Loucy (cell line): ENCODE data around the gene WDR7.

Experiments used
- H2AFZ ChIP-seq: fragments of 200-600 bp; sonication (generic); 2 replicates; pipeline ENCODE4 v1.6.0; 2016; ENCODE audit warnings: antibody characterized with exemption, mild to moderate bottlenecking, low read length, moderate library complexity
- H3F3A ChIP-seq: fragments of 200-600 bp; 2 replicates; pipeline ENCODE4 v1.6.0; 2016; ENCODE audit warnings: antibody characterized with exemption, low read depth, mild to moderate bottlenecking
- H3K27me3 ChIP-seq: fragments of 200-600 bp; sonication (generic); 2 replicates; pipeline ENCODE4 v1.6.1; 2014; ENCODE audit warnings: low read length, mild to moderate bottlenecking; ENCODE audit not compliant: insufficient read depth, poor library complexity, severe bottlenecking
- H3K36me3 ChIP-seq: fragments of 200-600 bp; sonication (generic); 2 replicates; pipeline ENCODE4 v1.6.1; 2016; ENCODE audit warnings: low read length; ENCODE audit not compliant: insufficient read depth
- H3K4me1 ChIP-seq: fragments of 200-600 bp; sonication (generic); 2 replicates; pipeline ENCODE4 v1.5.1; 2014; ENCODE audit warnings: low read length, mild to moderate bottlenecking; ENCODE audit not compliant: insufficient read depth, poor library complexity, severe bottlenecking
- H3K4me2 ChIP-seq: fragments of 200-600 bp; sonication (generic); 2 replicates; pipeline ENCODE4 v1.6.0; 2014; ENCODE audit warnings: antibody characterized with exemption, low read length, low read depth, mild to moderate bottlenecking; ENCODE audit not compliant: poor library complexity, severe bottlenecking
- H3K4me3 ChIP-seq: fragments of 200-600 bp; sonication (generic); 2 replicates; pipeline ENCODE4 v1.5.1; 2014; ENCODE audit warnings: low read length, mild to moderate bottlenecking, mixed read lengths; ENCODE audit not compliant: poor library complexity, severe bottlenecking
- H3K79me2 ChIP-seq: fragments of 200-600 bp; sonication (generic); 2 replicates; pipeline ENCODE4 v1.6.1; 2014; ENCODE audit warnings: low read length; ENCODE audit not compliant: insufficient read depth
- H3K9ac ChIP-seq: fragments of 200-600 bp; sonication (generic); 2 replicates; pipeline ENCODE4 v1.6.0; 2014; ENCODE audit warnings: mild to moderate bottlenecking, low read depth, low read length, moderate library complexity; ENCODE audit not compliant: poor library complexity, severe bottlenecking
- H3K9me2 ChIP-seq: fragments of 200-600 bp; sonication (generic); replicated peaks from 2 replicates; pipeline ENCODE4 v1.6.1; 2016; ENCODE audit warnings: low read depth, low read length, mixed read lengths
- H3K9me3 ChIP-seq: fragments of 200-600 bp; sonication (generic); 2 replicates; pipeline ENCODE4 v1.6.1; 2014; ENCODE audit warnings: mild to moderate bottlenecking, antibody characterized with exemption, low read length, low read depth; ENCODE audit not compliant: insufficient read depth
- H4K20me1 ChIP-seq: fragments of 200-600 bp; sonication (generic); 2 replicates; pipeline ENCODE4 v1.6.0; 2014; ENCODE audit warnings: antibody characterized with exemption, low read length, mild to moderate bottlenecking; ENCODE audit not compliant: insufficient read depth, poor library complexity, severe bottlenecking
- CTCF ChIP-seq: fragments of 200-600 bp; sonication (generic); conservative IDR thresholded peaks from 2 replicates; pipeline ENCODE4 v1.5.1; 2014; ENCODE audit warnings: mild to moderate bottlenecking, antibody characterized with exemption, low read length
- EZH2phosphoT487 ChIP-seq: fragments of 200-600 bp; IDR thresholded peaks from 2 replicates; pipeline ENCODE4 v1.6.1; 2018; ENCODE audit warnings: antibody characterized with exemption, mild to moderate bottlenecking, moderate library complexity, borderline replicate concordance

Gene WDR7

GRCh38 chr18:56662502-56662901 lies 11.3 kb downstream of the WDR7 start:
- Histone ChIP-seq H2AFZ (no peak overlapping the region), H3K79me2 (peaks cover 31% of the 10 kb centered on the region; the same call in 1 of the 2 replicates), H3K4me3 (no peak overlapping the region), H3K4me2 (no peak overlapping the region), H3K4me1 (no peaks in the 10 kb centered on the region), H4K20me1 (peaks cover 3% of the 10 kb centered on the region), H3K9me2 (no peaks in the 10 kb centered on the region), H3K27me3 (no peaks in the 10 kb centered on the region), H3K36me3 (no peaks in the 10 kb centered on the region), H3K9me3 (no peaks in the 10 kb centered on the region), H3K9ac (no peak overlapping the region), H3F3A (no peaks in the 10 kb centered on the region)
- TF ChIP-seq CTCF (no peak), EZH2phosphoT487 (no peak)

- no peaks in the 10 kb centered on the region for H3F3A ChIP-seq
- H3K27me3 ChIP-seq, result no peaks in the 10 kb centered on the region
- no peaks in the 10 kb centered on the region for H3K9me2 ChIP-seq
- TF ChIP-seq CTCF (no peak), EZH2phosphoT487 (no peak)
- peaks cover 31% of the 10 kb centered on the region; the same call in 1 of the 2 replicates for H3K79me2 ChIP-seq
- H3K4me2 ChIP-seq, result no peak overlapping the region
- no peak overlapping the region for H2AFZ ChIP-seq
- no peak overlapping the region for H3K4me3 ChIP-seq
- H3K4me1 ChIP-seq, result no peaks in the 10 kb centered on the region
- no peaks in the 10 kb centered on the region for H3K9me3 ChIP-seq
- H4K20me1 ChIP-seq, result peaks cover 3% of the 10 kb centered on the region
- no peaks in the 10 kb centered on the region for H3K36me3 ChIP-seq
- H3K9ac ChIP-seq, result no peak overlapping the region
Observed at GRCh38 chr18:56662902-56663301, 11.7 kb downstream of the WDR7 start.

- H2AFZ ChIP-seq, result no peak overlapping the region
- no peaks in the 10 kb centered on the region for H3K9me3 ChIP-seq
- no peaks in the 10 kb centered on the region for H3F3A ChIP-seq
- H3K9me2 ChIP-seq, result no peaks in the 10 kb centered on the region
- no peak overlapping the region for H3K9ac ChIP-seq
- TF ChIP-seq CTCF (no peak), EZH2phosphoT487 (no peak)
- no peaks in the 10 kb centered on the region for H3K4me1 ChIP-seq
- no peak overlapping the region for H3K4me3 ChIP-seq
- no peaks in the 10 kb centered on the region; the same call in 1 of the 2 replicates for H3K36me3 ChIP-seq
- H3K27me3 ChIP-seq, result no peaks in the 10 kb centered on the region
- peaks cover 21% of the 10 kb centered on the region for H3K79me2 ChIP-seq
- H4K20me1 ChIP-seq, result no peaks in the 10 kb centered on the region
- no peak overlapping the region for H3K4me2 ChIP-seq
Observed at GRCh38 chr18:56672391-56672790, 21.2 kb downstream of the WDR7 start.
